Calu3 (cell line): ENCODE results near the gene ARMC7. TPM values are rescaled to one million over a fixed set of nuclear protein-coding genes. Genes with fewer than 3 reads are reported as not detected.

ENCODE experiments used
- BruUV-seq: library from RNA; stranded (reverse); fragments of 400-500 nt; replicated peaks from 2 replicates; lab custom pipeline; 2021; lab: Mats Ljungman, UMichigan
- CTCF ChIA-PET: fragments of 300-600 bp; sonication (Branson Sonifier 250); formaldehyde crosslinking; loops from one replicate; lab custom pipeline; 2022; ENCODE audit warnings: antibody characterized with exemption; lab: Charles Lee
- DNase-seq: peaks from one replicate; pipeline ENCODE4 v3.0.0; 2022
- H3K27ac Mint-ChIP-seq: one replicate; pipeline ENCODE4 v1.8.0; 2022; ENCODE audit warnings: mixed read lengths; ENCODE audit not compliant: unreplicated experiment
- H3K27me3 Mint-ChIP-seq: one replicate; pipeline ENCODE4 v1.8.0; 2022; ENCODE audit warnings: mixed read lengths; ENCODE audit not compliant: unreplicated experiment
- H3K36me3 Mint-ChIP-seq: one replicate; pipeline ENCODE4 v1.8.0; 2022; ENCODE audit warnings: mild to moderate bottlenecking, moderate library complexity, mixed read lengths; ENCODE audit not compliant: insufficient read depth, unreplicated experiment
- H3K4me1 Mint-ChIP-seq: one replicate; pipeline ENCODE4 v1.8.0; 2022; ENCODE audit warnings: mild to moderate bottlenecking, low read depth, mixed read lengths; ENCODE audit not compliant: unreplicated experiment
- H3K4me3 Mint-ChIP-seq: one replicate; pipeline ENCODE4 v1.8.0; 2022; ENCODE audit warnings: mild to moderate bottlenecking, low read depth, moderate library complexity, mixed read lengths; ENCODE audit not compliant: unreplicated experiment
- H3K9me3 Mint-ChIP-seq: one replicate; pipeline ENCODE4 v1.8.0; 2022; ENCODE audit warnings: low read depth, mixed read lengths; ENCODE audit not compliant: unreplicated experiment
- intact Hi-C: fragments of 100-400 bp; cut with micrococcal nuclease; formaldehyde crosslinking; loops from one replicate; pipeline ENCODE4 v1.10.0; 2022; ENCODE audit not compliant: unreplicated experiment
- total RNA-seq: library from RNA; stranded (reverse); gene quantifications from 2 replicates; pipeline ENCODE4 v1.2.3, GENCODE V29; 2022
- TF ChIP-seq, protein P1 (sequence below): fragments of 200-600 bp; IDR thresholded peaks from one replicate; pipeline ENCODE4 v1.8.0; 2022; ENCODE audit warnings: antibody characterized with exemption; ENCODE audit not compliant: unreplicated experiment

Gene ARMC7
- total RNA-seq, 1 experiment from 2014 or later: 18.6 TPM

- TSS peak; percentile 95 for BruUV-seq
- DNase-seq: no peak
- CTCF ChIA-PET: interaction anchor here (0.6 to 2.4 kb wide), 8 partner anchors 9 to 87 kb away, joined by 3 to 17 read pairs (median 6); partner anchors contain the start of genes ARMC7 and SLC16A5
- Mint-ChIP-seq H3K27ac (peak overlapping the region; percentile 84), H3K36me3 (peaks cover 25% of the 10 kb centered on the region), H3K27me3 (no peaks in the 10 kb centered on the region), H3K9me3 (no peaks in the 10 kb centered on the region), H3K4me1 (peaks cover 32% of the 10 kb centered on the region), H3K4me3 (peak overlapping the region; percentile 38)
- TF ChIP-seq, protein P1, sequence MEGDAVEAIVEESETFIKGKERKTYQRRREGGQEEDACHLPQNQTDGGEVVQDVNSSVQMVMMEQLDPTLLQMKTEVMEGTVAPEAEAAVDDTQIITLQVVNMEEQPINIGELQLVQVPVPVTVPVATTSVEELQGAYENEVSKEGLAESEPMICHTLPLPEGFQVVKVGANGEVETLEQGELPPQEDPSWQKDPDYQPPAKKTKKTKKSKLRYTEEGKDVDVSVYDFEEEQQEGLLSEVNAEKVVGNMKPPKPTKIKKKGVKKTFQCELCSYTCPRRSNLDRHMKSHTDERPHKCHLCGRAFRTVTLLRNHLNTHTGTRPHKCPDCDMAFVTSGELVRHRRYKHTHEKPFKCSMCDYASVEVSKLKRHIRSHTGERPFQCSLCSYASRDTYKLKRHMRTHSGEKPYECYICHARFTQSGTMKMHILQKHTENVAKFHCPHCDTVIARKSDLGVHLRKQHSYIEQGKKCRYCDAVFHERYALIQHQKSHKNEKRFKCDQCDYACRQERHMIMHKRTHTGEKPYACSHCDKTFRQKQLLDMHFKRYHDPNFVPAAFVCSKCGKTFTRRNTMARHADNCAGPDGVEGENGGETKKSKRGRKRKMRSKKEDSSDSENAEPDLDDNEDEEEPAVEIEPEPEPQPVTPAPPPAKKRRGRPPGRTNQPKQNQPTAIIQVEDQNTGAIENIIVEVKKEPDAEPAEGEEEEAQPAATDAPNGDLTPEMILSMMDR: no peak
- intact Hi-C loops: loop anchor here (2.0 kb wide), 1 partner anchor 18 kb away; no protein-coding TSS in a partner anchor
These were observed 30.8 kb upstream of the ARMC7 start for GRCh38 chr17:75079023-75079373.

DNA sequence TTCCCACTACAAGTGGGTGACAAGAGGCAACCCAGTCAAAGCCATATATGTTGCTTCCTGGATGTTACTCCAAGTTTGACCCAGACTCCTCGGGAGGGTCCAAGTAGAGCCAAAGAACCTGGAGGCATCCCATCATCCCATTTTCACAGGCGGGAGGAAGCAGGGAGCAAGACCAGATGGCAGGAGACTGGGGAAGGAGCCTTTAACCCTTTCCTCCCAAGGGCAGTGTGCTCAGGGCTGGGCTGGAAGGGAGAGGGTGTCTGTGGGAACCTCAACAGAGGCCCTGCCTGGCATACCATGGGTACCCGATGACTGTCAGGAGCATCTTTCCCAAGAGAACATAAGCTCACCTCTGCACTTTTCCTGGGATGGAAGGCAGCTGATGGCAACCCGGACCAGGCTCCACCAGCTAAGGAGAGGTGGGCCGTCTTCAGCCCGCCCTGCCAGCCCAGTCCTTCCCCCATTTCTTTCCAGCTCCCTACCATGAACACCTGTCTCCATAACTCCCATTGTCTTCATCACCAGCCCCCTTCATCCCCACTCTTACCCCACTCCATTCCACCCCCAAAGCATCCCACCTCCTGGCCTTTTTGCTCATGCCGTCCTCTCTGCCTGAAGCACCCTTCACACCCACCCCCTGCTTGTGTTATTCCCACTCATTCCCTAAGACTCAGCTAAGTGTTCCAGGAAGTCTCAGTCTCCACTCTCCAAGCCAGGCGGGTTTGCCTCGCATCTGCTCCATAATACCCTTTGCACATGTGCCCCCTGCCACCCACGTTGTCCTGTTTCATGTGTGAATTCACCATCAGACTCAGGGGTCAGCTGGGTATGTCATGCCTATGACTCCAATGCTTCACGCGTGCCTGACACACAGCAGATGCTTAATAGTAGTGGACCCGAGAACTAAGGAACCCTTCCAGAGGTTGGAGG is 27.9 kb upstream of the ARMC7 start:
- Mint-ChIP-seq H3K27me3 (no peaks in the 10 kb centered on the region), H3K36me3 (peaks cover 35% of the 10 kb centered on the region), H3K4me3 (no peak overlapping the region), H3K4me1 (peaks cover 53% of the 10 kb centered on the region), H3K9me3 (no peaks in the 10 kb centered on the region), H3K27ac (peak overlapping the region; percentile 53)
- no peak for DNase-seq
- TF ChIP-seq, protein P1: no peak
- CTCF ChIA-PET: no interaction called here
- BruUV-seq: no TSS peak
- intact Hi-C loops: no loop called here

GRCh38 chr17:75082683-75083082 is 27.1 kb upstream of the ARMC7 start:
- Mint-ChIP-seq H3K4me1 (peaks cover 48% of the 10 kb centered on the region), H3K4me3 (no peak overlapping the region), H3K27me3 (no peaks in the 10 kb centered on the region), H3K9me3 (no peaks in the 10 kb centered on the region), H3K36me3 (peaks cover 38% of the 10 kb centered on the region), H3K27ac (peak overlapping the region; percentile 53)
- TF ChIP-seq, protein P1: no peak
- DNase-seq: no peak
- CTCF ChIA-PET: no interaction called here
- intact Hi-C loops: no loop called here
- no TSS peak for BruUV-seq

GRCh38 chr17:75084039-75084660 is 25.6 kb upstream of the ARMC7 start:
- CTCF ChIA-PET: interaction anchor here (0.9 to 1.6 kb wide), 2 partner anchors 12 to 14 kb away, joined by 4 to 5 read pairs; no protein-coding TSS in a partner anchor
- TF ChIP-seq, protein P1: no peak
- H3K27me3 Mint-ChIP-seq: no peaks in the 10 kb centered on the region
- DNase-seq: no peak
- H3K4me1 Mint-ChIP-seq: peaks cover 44% of the 10 kb centered on the region
- no peak overlapping the region for H3K4me3 Mint-ChIP-seq
- intact Hi-C loops: no loop called here
- H3K27ac Mint-ChIP-seq: peak overlapping the region; percentile 50
- H3K9me3 Mint-ChIP-seq: no peaks in the 10 kb centered on the region
- H3K36me3 Mint-ChIP-seq: peaks cover 47% of the 10 kb centered on the region
- BruUV-seq: no TSS peak
